Prostate gland (tissue), 2 donors: ENCODE results near the gene ZNF780A. TPM values are rescaled to one million over a fixed set of nuclear protein-coding genes. Genes with fewer than 3 reads are reported as not detected.
A peak's percentile ranks its signal among the peaks of the same experiment; 100 is the strongest.

Experiments
- DNase-seq: peaks from one replicate; pipeline ENCODE4 v3.0.0-alpha.2; 2019; ENCODE audit warnings: low spot score
- H3K27ac ChIP-seq, 2 donors: fragments of 200-600 bp; sonication (generic); 2 replicates each; pipeline ENCODE4 v1.5.1; 2017 to 2019
- H3K27me3 ChIP-seq: fragments of 200-600 bp; sonication (generic); replicated peaks from 2 replicates; pipeline ENCODE4 v1.5.1; 2019; ENCODE audit not compliant: insufficient read depth
- H3K36me3 ChIP-seq, 2 donors: fragments of 200-600 bp; sonication (generic); 1 replicate in 1 of 2; 2 replicates in 1 of 2; pipeline versions ENCODE4 v1.5.1 to v1.8.1; 2017 to 2019
- H3K4me1 ChIP-seq: fragments of 200-600 bp; sonication (generic); replicated peaks from 2 replicates; pipeline ENCODE4 v1.5.1; 2019
- H3K4me3 ChIP-seq, 2 donors: fragments of 200-600 bp; sonication (generic); 2 replicates each; pipeline ENCODE4 v1.5.1; 2017 to 2019
- H3K9me3 ChIP-seq: fragments of 200-600 bp; sonication (generic); 2 replicates; pipeline ENCODE4 v1.5.1; 2017
- CTCF ChIP-seq, 4 experiments: fragments of 200-600 bp in 2 of 4; fragments of 450-650 bp in 2 of 4; sonication (generic) in 2 of 4; IDR thresholded peaks; 1 replicate in 3 of 4; 2 replicates in 1 of 4; pipeline ENCODE4 v1.5.1; 2016 to 2019; ENCODE audit warnings: antibody characterized with exemption in 4 of 4, mild to moderate bottlenecking in 2 of 4, moderate library complexity in 2 of 4
- POLR2A ChIP-seq: fragments of 450-650 bp; IDR thresholded peaks from one replicate; pipeline ENCODE4 v1.6.1; 2016; ENCODE audit warnings: antibody characterized with exemption, mild to moderate bottlenecking
- POLR2AphosphoS5 ChIP-seq: sonication (generic); formaldehyde crosslinking; IDR thresholded peaks from one replicate; pipeline ENCODE4 v1.6.1; 2017; ENCODE audit warnings: antibody characterized with exemption
- WGBS: methylation state at CpG from one replicate; pipeline ENCODE4 v1.1.5; 2018; 5-methylcytosine and 5-hydroxymethylcytosine counted together
- intact Hi-C: fragments of 100-400 bp; cut with DNase I; formaldehyde crosslinking; loops from one replicate; pipeline ENCODE4 v1.14.2; 2022
- total RNA-seq, 2 donors: library from RNA; depleted of rRNA; stranded (reverse); fragments of >200 nt; gene quantifications; one replicate each; pipeline ENCODE4 v1.1.0, GENCODE V29; 2016

ZNF780A gene
- total RNA-seq, result 10 to 100 TPM; 18.4 to 23.4 TPM

GRCh38 chr19:40090241-40091204 is at the start of gene ZNF780A:
Gene ZNF780A (minus strand): TSS chr19:40090943. CDS start chr19:40084753, 6,190 bp downstream.
- WGBS, result under 1% methylated on average over 47 of the region's 47 CpGs
- intact Hi-C loops, result no loop called here

GRCh38 chr19:40139533-40140287 is 49.0 kb upstream of the ZNF780A start:
- DNase-seq, result peak; percentile 19
- H3K4me1 ChIP-seq, result no peaks in the 10 kb centered on the region
- TF ChIP-seq POLR2A, result no peak
- peak; percentile 30 to 78 (median 65) for TF ChIP-seq CTCF (IDR thresholded peaks at IDR 0.05)
- peak; percentile 35 for TF ChIP-seq POLR2AphosphoS5
- H3K9me3 ChIP-seq, result no peaks in the 10 kb centered on the region
- no peaks in the 10 kb centered on the region for H3K27me3 ChIP-seq
- no peak overlapping the region for H3K27ac ChIP-seq
- no peak overlapping the region for H3K4me3 ChIP-seq
- intact Hi-C loops, result loop anchor here (5.0 kb wide), 1 partner anchor 83 kb away; no protein-coding TSS in a partner anchor
- 16% methylated on average over 7 of the region's 7 CpGs for WGBS
- H3K36me3 ChIP-seq, result no peaks in the 10 kb centered on the region

More at GRCh38 chr19:40090241-40091204, at the start of gene ZNF780A:
- peak; percentile 64 for DNase-seq
- Histone ChIP-seq H3K36me3 (no peaks in the 10 kb centered on the region), H3K4me3 (peak within 1 kb of the TSS; percentile 74), H3K27me3 (no peaks in the 10 kb centered on the region), H3K27ac (peak within 1 kb of the TSS; percentile 82 to 85), H3K4me1 (no peaks in the 10 kb centered on the region), H3K9me3 (no peaks in the 10 kb centered on the region)
- no peak for TF ChIP-seq POLR2A
- TF ChIP-seq POLR2AphosphoS5, result peak; percentile 87

GRCh38 chr19:40136818-40137217 is 46.1 kb upstream of the ZNF780A start:
- Histone ChIP-seq H3K4me3 (no peak overlapping the region), H3K4me1 (no peaks in the 10 kb centered on the region), H3K36me3 (no peaks in the 10 kb centered on the region), H3K27me3 (no peaks in the 10 kb centered on the region), H3K9me3 (no peaks in the 10 kb centered on the region), H3K27ac (no peak overlapping the region)
- intact Hi-C loops, result loop anchor here (5.0 kb wide), 1 partner anchor 85 kb away; no protein-coding TSS in a partner anchor
- no peak for TF ChIP-seq POLR2AphosphoS5
- no peak for TF ChIP-seq CTCF (IDR thresholded peaks at IDR 0.05)
- no peak for TF ChIP-seq POLR2A
- no peak for DNase-seq
- 64% methylated on average over 5 of the region's 5 CpGs for WGBS

GRCh38 chr19:40134866-40135265 is 44.1 kb upstream of the ZNF780A start:
- intact Hi-C loops, result loop anchor here (5.0 kb wide), 1 partner anchor 87 kb away; no protein-coding TSS in a partner anchor
- no peaks in the 10 kb centered on the region for H3K9me3 ChIP-seq
- TF ChIP-seq POLR2AphosphoS5 (no peak), POLR2A (no peak), CTCF (IDR thresholded peaks at IDR 0.05) (no peak)
- no peak overlapping the region for H3K27ac ChIP-seq
- H3K4me1 ChIP-seq, result no peaks in the 10 kb centered on the region
- no peaks in the 10 kb centered on the region for H3K36me3 ChIP-seq
- H3K27me3 ChIP-seq, result no peaks in the 10 kb centered on the region
- no peak overlapping the region for H3K4me3 ChIP-seq
- no peak for DNase-seq

- TF ChIP-seq POLR2A (no peak), CTCF (IDR thresholded peaks at IDR 0.05) (no peak), POLR2AphosphoS5 (no peak)
- H3K4me3 ChIP-seq, result no peak overlapping the region
- WGBS, result 56% methylated on average over 1 of the region's 1 CpG
Observed at GRCh38 chr19:40133491-40133890, 42.7 kb upstream of the ZNF780A start.

More at GRCh38 chr19:40133491-40133890, 42.7 kb upstream of the ZNF780A start:
- Histone ChIP-seq H3K9me3 (no peaks in the 10 kb centered on the region), H3K36me3 (no peaks in the 10 kb centered on the region), H3K4me1 (no peaks in the 10 kb centered on the region), H3K27ac (no peak overlapping the region), H3K27me3 (no peaks in the 10 kb centered on the region)
- intact Hi-C loops, result no loop called here
- DNase-seq, result no peak
